Measurements from ENCODE around the gene WDFY1.

The WDFY1 gene

DNA sequence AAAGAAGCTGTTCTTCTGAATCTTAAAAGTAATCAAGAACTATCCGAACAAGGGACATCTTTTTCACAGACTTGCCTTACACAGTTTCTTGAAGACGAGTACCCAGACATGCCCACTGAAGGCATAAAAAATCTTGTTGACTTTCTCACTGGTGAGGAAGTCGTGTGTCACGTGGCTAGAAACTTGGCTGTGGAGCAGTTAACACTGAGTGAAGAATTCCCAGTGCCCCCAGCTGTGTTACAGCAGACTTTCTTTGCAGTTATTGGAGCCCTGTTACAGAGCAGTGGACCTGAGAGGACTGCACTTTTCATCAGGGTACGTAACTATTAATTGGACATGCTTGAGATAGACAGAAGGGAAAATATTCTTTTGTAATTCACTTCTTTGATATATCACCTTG lies 14.6 kb upstream of the WDFY1 start (continued):
- TF ChIP-seq, protein P1, sequence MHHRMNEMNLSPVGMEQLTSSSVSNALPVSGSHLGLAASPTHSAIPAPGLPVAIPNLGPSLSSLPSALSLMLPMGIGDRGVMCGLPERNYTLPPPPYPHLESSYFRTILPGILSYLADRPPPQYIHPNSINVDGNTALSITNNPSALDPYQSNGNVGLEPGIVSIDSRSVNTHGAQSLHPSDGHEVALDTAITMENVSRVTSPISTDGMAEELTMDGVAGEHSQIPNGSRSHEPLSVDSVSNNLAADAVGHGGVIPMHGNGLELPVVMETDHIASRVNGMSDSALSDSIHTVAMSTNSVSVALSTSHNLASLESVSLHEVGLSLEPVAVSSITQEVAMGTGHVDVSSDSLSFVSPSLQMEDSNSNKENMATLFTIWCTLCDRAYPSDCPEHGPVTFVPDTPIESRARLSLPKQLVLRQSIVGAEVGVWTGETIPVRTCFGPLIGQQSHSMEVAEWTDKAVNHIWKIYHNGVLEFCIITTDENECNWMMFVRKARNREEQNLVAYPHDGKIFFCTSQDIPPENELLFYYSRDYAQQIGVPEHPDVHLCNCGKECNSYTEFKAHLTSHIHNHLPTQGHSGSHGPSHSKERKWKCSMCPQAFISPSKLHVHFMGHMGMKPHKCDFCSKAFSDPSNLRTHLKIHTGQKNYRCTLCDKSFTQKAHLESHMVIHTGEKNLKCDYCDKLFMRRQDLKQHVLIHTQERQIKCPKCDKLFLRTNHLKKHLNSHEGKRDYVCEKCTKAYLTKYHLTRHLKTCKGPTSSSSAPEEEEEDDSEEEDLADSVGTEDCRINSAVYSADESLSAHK (tag by site-specific recombination; IDR thresholded peaks at IDR 0.05): no peak
- TF ChIP-seq ZFHX2 (tag by site-specific recombination; conservative IDR thresholded peaks at IDR 0.05) (no peak), ZIC2 (tag by site-specific recombination; IDR thresholded peaks at IDR 0.05) (0 out of 2 replicates have a peak, but pooled peaks have one; percentile 15), ZNF121 (tag by site-specific recombination; IDR thresholded peaks at IDR 0.05) (no peak), ZNF544 (tag by site-specific recombination; IDR thresholded peaks at IDR 0.05) (no peak), ZNF629 (tag by site-specific recombination; IDR thresholded peaks at IDR 0.05) (no peak), ZNF704 (tag by site-specific recombination; IDR thresholded peaks at IDR 0.05) (no peak), PATZ1 (tag by site-specific recombination; IDR thresholded peaks at IDR 0.05) (no peak), GLIS2 (tag by site-specific recombination; IDR thresholded peaks at IDR 0.05) (no peak), GLIS1 (tag by site-specific recombination; IDR thresholded peaks at IDR 0.05) (peak; percentile 78), ZSCAN5A (tag by site-specific recombination; IDR thresholded peaks at IDR 0.05) (no peak), ZSCAN18 (tag by site-specific recombination; IDR thresholded peaks at IDR 0.05) (no peak), ZNF10 (tag by site-specific recombination; IDR thresholded peaks at IDR 0.05) (peak; percentile 56), SALL2 (tag by site-specific recombination; IDR thresholded peaks at IDR 0.05; ENCODE audit: borderline replicate concordance) (no peak), SCRT1 (tag by site-specific recombination; IDR thresholded peaks at IDR 0.05; ENCODE audit: borderline replicate concordance) (no peak), ZNF501 (tag by site-specific recombination; IDR thresholded peaks at IDR 0.05) (no peak), ZNF843 (tag by site-specific recombination; IDR thresholded peaks at IDR 0.05) (no peak), ZFP41 (tag by site-specific recombination; IDR thresholded peaks at IDR 0.05; ENCODE audit: borderline replicate concordance) (no peak), ZNF558 (tag by site-specific recombination; IDR thresholded peaks at IDR 0.05) (no peak), BCL11B (tag by site-specific recombination; IDR thresholded peaks at IDR 0.05; ENCODE audit: low read depth) (no peak), ZEB2 (tag by site-specific recombination; IDR thresholded peaks at IDR 0.05) (no peak), ZNF174 (tag by site-specific recombination; IDR thresholded peaks at IDR 0.05) (no peak), ZXDB (tag by site-specific recombination; IDR thresholded peaks at IDR 0.05) (no peak), ZNF146 (tag by site-specific recombination; IDR thresholded peaks at IDR 0.05) (no peak)
- TF ChIP-seq, protein P2, sequence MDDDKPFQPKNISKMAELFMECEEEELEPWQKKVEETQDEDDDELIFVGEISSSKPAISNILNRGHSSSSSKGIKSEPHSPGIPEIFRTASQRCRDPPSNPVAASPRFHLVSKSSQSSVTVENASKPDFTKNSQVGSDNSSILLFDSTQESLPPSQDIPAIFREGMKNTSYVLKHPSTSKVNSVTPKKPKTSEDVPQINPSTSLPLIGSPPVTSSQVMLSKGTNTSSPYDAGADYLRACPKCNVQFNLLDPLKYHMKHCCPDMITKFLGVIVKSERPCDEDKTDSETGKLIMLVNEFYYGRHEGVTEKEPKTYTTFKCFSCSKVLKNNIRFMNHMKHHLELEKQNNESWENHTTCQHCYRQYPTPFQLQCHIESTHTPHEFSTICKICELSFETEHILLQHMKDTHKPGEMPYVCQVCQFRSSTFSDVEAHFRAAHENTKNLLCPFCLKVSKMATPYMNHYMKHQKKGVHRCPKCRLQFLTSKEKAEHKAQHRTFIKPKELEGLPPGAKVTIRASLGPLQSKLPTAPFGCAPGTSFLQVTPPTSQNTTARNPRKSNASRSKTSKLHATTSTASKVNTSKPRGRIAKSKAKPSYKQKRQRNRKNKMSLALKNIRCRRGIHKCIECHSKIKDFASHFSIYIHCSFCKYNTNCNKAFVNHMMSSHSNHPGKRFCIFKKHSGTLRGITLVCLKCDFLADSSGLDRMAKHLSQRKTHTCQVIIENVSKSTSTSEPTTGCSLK (tag by site-specific recombination; IDR thresholded peaks at IDR 0.05): no peak
- TF ChIP-seq, protein P3, sequence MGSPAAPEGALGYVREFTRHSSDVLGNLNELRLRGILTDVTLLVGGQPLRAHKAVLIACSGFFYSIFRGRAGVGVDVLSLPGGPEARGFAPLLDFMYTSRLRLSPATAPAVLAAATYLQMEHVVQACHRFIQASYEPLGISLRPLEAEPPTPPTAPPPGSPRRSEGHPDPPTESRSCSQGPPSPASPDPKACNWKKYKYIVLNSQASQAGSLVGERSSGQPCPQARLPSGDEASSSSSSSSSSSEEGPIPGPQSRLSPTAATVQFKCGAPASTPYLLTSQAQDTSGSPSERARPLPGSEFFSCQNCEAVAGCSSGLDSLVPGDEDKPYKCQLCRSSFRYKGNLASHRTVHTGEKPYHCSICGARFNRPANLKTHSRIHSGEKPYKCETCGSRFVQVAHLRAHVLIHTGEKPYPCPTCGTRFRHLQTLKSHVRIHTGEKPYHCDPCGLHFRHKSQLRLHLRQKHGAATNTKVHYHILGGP (tag by site-specific recombination; IDR thresholded peaks at IDR 0.05): no peak
- TF ChIP-seq, protein P4, sequence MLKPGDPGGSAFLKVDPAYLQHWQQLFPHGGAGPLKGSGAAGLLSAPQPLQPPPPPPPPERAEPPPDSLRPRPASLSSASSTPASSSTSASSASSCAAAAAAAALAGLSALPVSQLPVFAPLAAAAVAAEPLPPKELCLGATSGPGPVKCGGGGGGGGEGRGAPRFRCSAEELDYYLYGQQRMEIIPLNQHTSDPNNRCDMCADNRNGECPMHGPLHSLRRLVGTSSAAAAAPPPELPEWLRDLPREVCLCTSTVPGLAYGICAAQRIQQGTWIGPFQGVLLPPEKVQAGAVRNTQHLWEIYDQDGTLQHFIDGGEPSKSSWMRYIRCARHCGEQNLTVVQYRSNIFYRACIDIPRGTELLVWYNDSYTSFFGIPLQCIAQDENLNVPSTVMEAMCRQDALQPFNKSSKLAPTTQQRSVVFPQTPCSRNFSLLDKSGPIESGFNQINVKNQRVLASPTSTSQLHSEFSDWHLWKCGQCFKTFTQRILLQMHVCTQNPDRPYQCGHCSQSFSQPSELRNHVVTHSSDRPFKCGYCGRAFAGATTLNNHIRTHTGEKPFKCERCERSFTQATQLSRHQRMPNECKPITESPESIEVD (tag by site-specific recombination; IDR thresholded peaks at IDR 0.05): no peak
